ENCODE results near the gene C2CD2L. TPM values are rescaled to one million over a fixed set of nuclear protein-coding genes. Genes with fewer than 3 reads are reported as not detected.

Gene C2CD2L
- 5.0 and 5.5 TPM in 2 replicates for total RNA-seq

GRCh38 chr11:119106564-119107537, at the start of gene C2CD2L:
C2CD2L (plus strand) TSS chr11:119107344; CDS start chr11:119107742, 398 bp downstream.

GRCh38 chr11:119067371-119068222, 39.5 kb upstream of the C2CD2L start, which contains the start of gene VPS11:
VPS11 (plus strand) TSS chr11:119067818; CDS start chr11:119067824, 6 bp downstream.

GRCh38 chr11:119084663-119085436, 22.3 kb upstream of the C2CD2L start, which contains the start of gene HMBS:
HMBS (plus strand) TSS chr11:119084881; CDS start chr11:119085034, 153 bp downstream.

GRCh38 chr11:119101759-119102423, 5.3 kb upstream of the C2CD2L start, which contains the start of gene DPAGT1:
DPAGT1 (minus strand) TSS chr11:119101853; CDS start chr11:119101655, 198 bp downstream.

GRCh38 chr11:119121008-119121810, 14.1 kb downstream of the C2CD2L start, which contains the start of gene HINFP:
HINFP (plus strand) TSS chr11:119121580; CDS start chr11:119126945, 5,365 bp downstream.

GRCh38 chr11:119149018-119149785, 42.1 kb downstream of the C2CD2L start, which contains the start of gene ABCG4:
ABCG4 (plus strand) TSS chr11:119149052; CDS start chr11:119149966, 914 bp downstream.

Other genes with a start within 250 kb of the C2CD2L start
- gene CXCR5, start 223.5 kb upstream of the C2CD2L start, total RNA-seq: not detected in 2 replicates
- gene BCL9L, start 181.4 kb upstream of the C2CD2L start, total RNA-seq: 22.9 and 37.4 TPM in 2 replicates
- not detected in 2 replicates for gene UPK2, start 151.0 kb upstream of the C2CD2L start, total RNA-seq
- not detected in 2 replicates for gene FOXR1, start 135.6 kb upstream of the C2CD2L start, total RNA-seq
- 22.1 and 30.6 TPM in 2 replicates for gene CENATAC, start 109.2 kb upstream of the C2CD2L start, total RNA-seq
- gene RPS25, start 89.0 kb upstream of the C2CD2L start, total RNA-seq: 921 and 1,482 TPM in 2 replicates
- 105 and 115 TPM in 2 replicates for gene TRAPPC4, start 88.6 kb upstream of the C2CD2L start, total RNA-seq
- gene SLC37A4, start 76.5 kb upstream of the C2CD2L start, total RNA-seq: 13.7 and 13.9 TPM in 2 replicates
- gene HYOU1, start 50.1 kb upstream of the C2CD2L start, total RNA-seq: 282 and 311 TPM in 2 replicates
- gene VPS11, start 39.5 kb upstream of the C2CD2L start, total RNA-seq: 21.5 and 23.5 TPM in 2 replicates
- 16.0 and 16.9 TPM in 2 replicates for gene HMBS, start 22.5 kb upstream of the C2CD2L start, total RNA-seq
- 16.0 and 34.1 TPM in 2 replicates for gene DPAGT1, start 5.5 kb upstream of the C2CD2L start, total RNA-seq
- 13.7 and 16.1 TPM in 2 replicates for gene HINFP, start 14.2 kb downstream of the C2CD2L start, total RNA-seq
- gene ABCG4, start 41.7 kb downstream of the C2CD2L start, total RNA-seq: under 0.01 and 0.32 TPM in 2 replicates
- gene NLRX1, start 61.4 kb downstream of the C2CD2L start, total RNA-seq: 12.9 and 14.0 TPM in 2 replicates
- gene NHERF4, start 78.1 kb downstream of the C2CD2L start, total RNA-seq: not detected in 2 replicates
- gene CBL, start 99.0 kb downstream of the C2CD2L start, total RNA-seq: 12.2 and 25.3 TPM in 2 replicates
- gene MCAM, start 209.8 kb downstream of the C2CD2L start, total RNA-seq: 108 and 256 TPM in 2 replicates
- 5.6 and 13.2 TPM in 2 replicates for gene RNF26, start 227.2 kb downstream of the C2CD2L start, total RNA-seq
- 9.3 and 18.4 TPM in 2 replicates for gene C1QTNF5, start 233.5 kb downstream of the C2CD2L start, total RNA-seq
- not detected in 2 replicates for gene MFRP, start 239.4 kb downstream of the C2CD2L start, total RNA-seq